ENCODE results near the gene MTMR3.
"Not testable (repeated sequence)": the region's sequence is repeated elsewhere in the genome, so short reads cannot be mapped to it uniquely, and the experiment has no call there.

The MTMR3 gene

DNA sequence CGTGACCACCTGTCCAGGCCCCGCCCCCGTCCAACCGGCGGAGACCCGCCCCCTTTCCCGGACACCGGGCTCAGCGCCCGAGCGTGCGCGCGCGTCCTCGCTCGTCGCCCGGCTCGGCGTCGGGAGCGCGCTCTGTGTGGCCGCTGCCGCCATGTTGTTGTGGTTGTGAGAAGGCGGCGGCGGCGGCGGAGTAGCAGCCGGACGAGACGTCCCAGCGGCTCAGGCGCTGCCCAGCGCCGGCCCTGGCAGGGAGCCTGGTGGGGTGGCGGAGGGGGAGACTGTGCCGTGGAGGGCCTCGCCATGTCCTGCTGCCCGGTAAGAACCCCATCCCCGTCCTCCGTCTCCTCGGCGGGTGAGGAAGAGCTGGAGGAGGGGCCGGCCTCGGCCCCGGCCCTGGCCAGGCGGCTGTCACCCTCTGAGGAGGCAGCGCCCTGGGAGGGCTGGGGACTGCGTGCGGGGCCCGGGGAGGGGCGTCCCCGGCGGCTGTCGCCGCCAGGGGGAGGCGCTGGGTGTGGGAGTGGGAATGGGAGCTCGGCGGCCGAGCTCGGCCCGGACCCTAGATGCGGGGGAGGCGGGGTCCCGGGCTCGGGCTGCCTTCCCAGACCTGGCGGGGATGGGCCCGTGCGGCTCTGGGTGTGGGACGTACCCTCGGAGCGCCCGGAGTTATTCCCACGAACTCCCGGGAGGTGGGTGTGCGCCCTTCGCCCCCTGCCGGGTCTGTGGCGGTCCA, at the start of gene MTMR3:
Gene MTMR3, plus strand, starts transcription at position 130 of the 730 bp plus-strand sequence. CDS start 87,886 bp downstream, outside the sequence.
- DNase-seq, result peak; percentile 89

DNA sequence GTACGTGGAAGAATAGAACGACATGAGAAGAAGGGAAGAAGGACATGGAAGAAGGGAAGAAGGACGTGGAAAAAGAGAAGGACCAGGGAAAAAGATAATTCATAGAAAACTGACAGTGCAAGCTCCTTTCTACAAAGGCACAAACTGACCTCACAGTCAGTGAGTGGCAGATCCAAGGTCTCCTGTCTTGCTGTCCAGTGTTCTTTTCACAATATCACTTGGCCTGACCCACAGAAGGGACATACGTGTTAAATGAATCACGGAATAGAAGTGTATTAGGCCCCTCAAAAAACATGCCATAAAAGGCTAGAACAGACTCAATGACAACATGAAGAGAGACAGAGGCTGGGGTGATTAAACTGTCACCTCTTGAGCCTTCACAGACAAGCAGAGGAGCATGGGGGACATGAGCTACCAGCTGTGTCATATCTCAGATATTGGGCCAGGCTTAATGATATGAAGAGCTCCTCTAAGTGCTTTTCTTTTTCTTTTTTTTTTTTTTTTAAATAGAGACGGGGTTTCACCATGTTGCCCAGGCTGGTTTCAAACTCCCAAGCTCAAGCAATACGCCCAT, 49.5 kb upstream of the MTMR3 start:
- DNase-seq, result no peak

- no peak for DNase-seq
These were observed 48.9 kb upstream of the MTMR3 start for GRCh38 chr22:29834046-29834445.

DNA sequence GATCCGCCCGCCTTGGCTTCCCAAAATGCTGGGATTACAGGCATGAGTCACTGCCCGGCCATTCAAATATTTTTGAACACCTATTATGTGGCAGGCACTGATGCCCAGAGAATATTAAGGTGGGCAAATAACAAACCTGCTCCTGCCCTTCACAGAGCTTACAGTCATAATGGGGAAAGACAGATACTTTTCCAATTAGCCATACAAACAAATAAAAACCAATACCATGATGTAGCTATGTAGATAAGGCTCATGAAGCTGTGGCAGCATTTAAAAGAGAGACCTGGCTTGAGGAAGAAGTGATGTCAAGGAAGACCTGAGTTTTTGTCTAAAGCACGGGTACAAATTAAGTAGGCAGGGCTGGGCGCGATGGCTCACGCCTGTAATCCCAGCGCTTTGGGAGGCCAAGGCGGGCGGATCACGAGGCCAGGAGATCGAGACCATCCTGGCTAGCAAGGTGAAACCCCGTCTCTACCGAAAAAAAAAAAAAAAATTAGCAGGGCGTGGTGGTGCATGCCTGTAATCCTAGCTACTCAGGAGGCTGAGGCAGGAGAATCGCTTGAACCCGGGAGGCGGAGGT, 46.1 kb upstream of the MTMR3 start:
- not testable (repeated sequence) for DNase-seq

DNA sequence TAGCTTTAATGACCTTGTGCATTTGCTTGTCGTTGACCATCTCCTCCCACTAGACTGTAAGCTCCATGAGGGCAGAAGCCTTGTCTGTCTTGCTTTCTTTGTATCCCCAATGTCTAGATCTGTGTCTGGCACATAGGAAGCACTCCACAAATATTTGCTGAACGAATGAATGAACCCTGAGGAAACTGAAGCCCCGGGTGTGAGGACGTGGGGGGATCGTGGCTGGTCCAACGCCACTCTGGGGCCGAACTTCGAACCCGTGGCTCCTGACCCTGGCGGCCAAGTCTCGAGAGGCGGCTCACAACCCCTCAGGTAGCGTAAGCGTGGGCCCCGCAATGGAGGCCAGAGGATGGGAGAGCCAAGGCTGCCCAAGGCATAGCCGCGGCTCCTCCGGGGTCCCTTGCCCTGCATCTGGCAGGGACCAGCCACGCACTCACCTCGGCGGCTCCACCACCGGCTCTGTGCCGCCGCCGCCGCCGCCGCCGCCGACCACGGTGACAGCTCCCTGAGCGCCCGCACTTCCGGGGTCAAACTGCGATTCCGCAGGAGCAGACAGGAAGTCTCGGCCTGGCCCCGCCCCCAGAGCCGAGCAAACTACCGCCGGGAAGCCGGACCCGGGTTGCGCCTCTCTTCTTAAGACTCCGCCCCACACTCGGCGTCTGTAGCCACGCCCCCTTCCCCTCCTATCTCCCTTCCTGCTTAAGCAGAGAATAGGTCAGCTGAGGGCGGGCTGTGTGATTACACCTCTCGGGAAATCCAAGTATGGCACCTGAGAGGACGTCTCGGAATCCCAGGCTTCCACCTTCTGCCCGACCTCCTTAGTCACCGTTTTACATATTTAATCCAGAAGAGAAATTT, 45.0 kb upstream of the MTMR3 start, which contains the start of gene ASCC2:
Gene ASCC2, minus strand, starts transcription at position 534 of the 858 bp plus-strand sequence. CDS start 5,949 bp downstream, outside the sequence.
- DNase-seq, result peak; percentile 97

DNA sequence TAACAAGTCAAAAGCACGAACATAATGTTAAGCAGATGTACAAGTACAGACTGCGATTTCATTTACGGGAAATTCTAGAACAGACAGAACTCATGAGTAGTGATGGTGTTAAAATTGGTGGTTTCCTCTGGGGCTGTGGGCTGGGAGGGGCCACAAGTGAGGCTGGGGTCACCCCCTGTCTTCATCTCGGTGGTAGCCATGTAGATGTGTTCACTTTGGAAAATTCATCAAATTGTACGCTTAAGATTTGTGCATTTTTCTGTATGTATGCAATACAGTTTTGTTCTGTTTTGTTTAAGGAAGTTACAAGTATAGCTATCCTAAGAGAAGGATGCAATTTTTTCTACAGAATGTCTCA, 44.4 kb upstream of the MTMR3 start:
- no peak for DNase-seq

DNA sequence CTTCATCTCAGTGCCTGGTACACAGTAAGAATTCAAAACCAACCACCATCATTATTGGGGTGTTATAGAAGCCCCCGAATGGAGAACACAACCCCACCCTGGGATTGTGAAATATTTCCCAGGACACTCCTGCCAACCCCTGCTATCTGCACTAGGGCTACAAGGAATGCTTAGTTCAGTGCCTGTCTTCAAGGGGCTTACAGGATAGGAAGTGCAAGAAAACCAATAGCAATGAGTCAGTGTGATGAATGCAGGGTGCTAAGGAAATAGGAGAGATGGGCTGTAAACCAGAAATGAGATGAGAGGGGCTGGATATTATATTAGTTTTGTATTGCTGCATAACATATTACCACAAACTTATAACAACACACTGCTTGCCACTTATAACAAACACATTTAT, 43.9 kb upstream of the MTMR3 start:
- no peak for DNase-seq

GRCh38 chr22:29840498-29840897, 42.5 kb upstream of the MTMR3 start:
- no peak for DNase-seq

DNA sequence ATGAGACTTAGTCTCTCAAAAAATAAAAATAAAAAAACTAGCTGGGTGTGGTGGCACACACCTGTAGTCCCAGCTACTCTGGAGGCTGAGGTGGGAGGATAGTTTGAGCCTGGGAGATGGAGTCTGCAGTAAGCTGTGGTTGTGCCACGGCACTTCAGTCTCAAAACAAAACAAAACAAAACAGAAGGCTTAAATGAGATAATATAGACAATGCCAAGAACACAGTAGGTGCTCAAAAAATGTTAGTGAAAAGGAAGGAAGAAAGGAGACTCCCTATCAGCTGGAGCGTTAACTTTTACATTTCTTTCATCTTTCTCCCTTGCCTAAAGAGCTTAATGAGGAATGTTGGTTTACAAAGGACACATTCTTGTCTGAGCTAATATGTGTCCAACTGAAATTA, 40.8 kb upstream of the MTMR3 start:
- DNase-seq, result no peak

DNA sequence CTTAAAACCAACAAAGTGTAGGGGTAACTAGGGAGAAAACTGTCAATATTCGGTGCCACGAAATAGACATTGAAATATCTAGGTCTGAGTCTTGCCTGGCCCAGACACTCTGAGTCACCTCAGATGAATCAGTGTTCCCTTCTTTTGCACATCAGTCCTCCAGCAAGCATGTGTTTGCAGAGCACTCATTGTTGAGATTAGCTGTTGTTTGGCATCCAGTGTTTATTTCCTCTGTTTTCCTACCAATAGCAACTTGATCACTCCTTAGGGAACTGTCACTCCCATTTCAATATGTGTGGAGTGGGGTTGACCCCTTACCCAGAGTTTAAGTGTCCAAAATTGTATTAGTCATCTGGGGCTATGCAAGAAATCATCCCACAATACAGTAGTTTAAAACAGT, 40.2 kb upstream of the MTMR3 start:
- DNase-seq, result no peak

GRCh38 chr22:29846290-29846689, 36.7 kb upstream of the MTMR3 start:
- DNase-seq, result no peak

GRCh38 chr22:29848111-29848510, 34.9 kb upstream of the MTMR3 start:
- no peak for DNase-seq

GRCh38 chr22:29854432-29854831, 28.5 kb upstream of the MTMR3 start:
- DNase-seq, result no peak

- DNase-seq, result no peak
These were observed 27.3 kb upstream of the MTMR3 start for GRCh38 chr22:29855611-29856181.

DNA sequence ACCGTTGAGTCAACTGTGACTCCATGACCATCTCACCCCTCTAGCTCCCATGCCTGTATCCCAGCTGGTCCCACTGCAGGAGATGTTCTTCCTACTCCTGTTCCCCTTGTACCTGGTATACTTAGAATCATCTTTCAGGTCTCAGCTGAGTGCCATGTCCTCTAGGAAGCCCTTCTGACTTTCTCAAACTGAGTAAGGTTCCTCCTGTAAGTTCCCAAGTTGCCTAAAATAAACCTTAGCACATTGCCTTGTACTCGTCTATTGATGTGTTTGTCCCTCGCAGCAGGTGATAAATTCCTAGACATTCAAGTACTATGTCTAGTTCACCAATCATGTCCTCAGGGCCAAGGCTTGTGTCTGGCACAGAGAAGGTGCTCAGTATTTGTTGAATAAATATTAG, 26.5 kb upstream of the MTMR3 start:
- DNase-seq, result no peak

DNA sequence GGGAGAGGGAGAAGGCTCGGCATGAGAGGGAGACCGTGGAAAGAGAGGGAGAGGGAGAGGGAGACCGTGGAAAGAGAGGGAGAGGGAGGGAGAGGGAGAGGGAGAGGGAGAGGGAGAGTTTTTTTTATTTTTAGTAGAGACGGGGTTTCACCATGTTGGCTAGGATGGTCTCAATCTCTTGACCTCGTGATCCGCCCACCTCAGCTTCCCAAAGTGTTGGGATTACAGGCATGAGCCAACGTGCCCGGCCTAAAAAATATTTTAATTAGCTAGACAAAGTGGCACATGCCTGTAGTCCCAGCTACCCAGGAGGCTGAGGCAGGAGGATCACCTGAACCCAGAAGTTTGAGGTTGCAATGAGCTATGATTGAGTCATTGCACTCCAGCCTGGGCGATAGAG, 23.9 kb upstream of the MTMR3 start:
- DNase-seq, result not testable (repeated sequence)

- DNase-seq, result no peak
These were observed 22.8 kb upstream of the MTMR3 start for GRCh38 chr22:29860006-29860766.

GRCh38 chr22:29861672-29862297, 21.2 kb upstream of the MTMR3 start:
- DNase-seq, result no peak

GRCh38 chr22:29865572-29865971, 17.4 kb upstream of the MTMR3 start:
- not testable (repeated sequence) for DNase-seq

DNA sequence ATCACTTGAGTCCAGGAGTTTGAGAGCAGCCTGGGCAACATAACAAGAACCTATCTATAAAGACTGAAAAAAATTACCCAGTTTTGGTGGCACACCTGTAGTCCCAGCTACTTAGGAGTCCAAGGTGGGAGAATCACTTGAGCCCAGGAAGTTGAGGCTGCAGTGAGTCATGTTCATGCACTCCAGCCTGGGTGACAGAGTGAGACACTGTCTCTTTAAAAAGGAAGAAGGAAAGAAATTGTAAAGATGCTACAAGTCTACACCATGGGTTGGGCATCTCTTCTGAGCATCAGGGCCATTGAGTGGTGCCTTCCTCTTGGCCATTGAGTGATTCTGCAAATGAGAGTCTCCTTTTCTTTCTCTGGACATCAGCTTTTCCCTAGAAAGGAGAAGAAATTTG, 15.7 kb upstream of the MTMR3 start:
- no peak for DNase-seq

DNA sequence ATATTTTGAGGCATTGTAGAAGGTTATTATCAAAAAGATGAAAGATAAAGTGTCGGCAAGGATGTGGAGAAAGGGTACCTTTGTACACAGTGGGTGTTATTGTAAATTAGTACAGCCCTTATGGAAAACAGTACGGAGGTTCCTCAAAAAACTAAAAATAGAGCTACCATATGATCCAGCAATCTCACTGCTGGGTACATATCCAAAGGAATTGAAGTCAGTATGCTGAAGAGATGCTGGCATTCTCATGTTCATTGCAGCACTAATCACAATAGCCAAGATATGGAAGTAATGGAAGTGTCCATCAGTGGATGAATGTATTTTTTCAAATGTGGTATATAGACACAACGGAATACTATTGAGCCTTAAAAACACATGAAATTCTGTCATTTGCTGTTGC, 15.1 kb upstream of the MTMR3 start:
- DNase-seq, result no peak

GRCh38 chr22:29870574-29870973, 12.4 kb upstream of the MTMR3 start:
- DNase-seq, result peak; percentile 17
